ENCODE data around the gene MYO7B.

The MYO7B gene

GRCh38 chr2:127535422-127535901 lies at the start of gene MYO7B:
MYO7B (plus strand) TSS chr2:127535683; CDS start chr2:127559723, 24,040 bp downstream.
- DNase-seq, result no peak

GRCh38 chr2:127485694-127486071 lies 49.8 kb upstream of the MYO7B start:
- no peak for DNase-seq

- DNase-seq, result no peak
Measured at GRCh38 chr2:127486247-127487058, 49.0 kb upstream of the MYO7B start.

- DNase-seq, result no peak
Measured at GRCh38 chr2:127490283-127490682, 45.2 kb upstream of the MYO7B start.

GRCh38 chr2:127498386-127498785 lies 37.1 kb upstream of the MYO7B start:
- DNase-seq, result no peak

- no peak for DNase-seq
Measured at GRCh38 chr2:127503491-127503890, 32.0 kb upstream of the MYO7B start.

GRCh38 chr2:127504552-127505430 lies 30.7 kb upstream of the MYO7B start:
- no peak for DNase-seq

GRCh38 chr2:127506510-127506909 lies 29.0 kb upstream of the MYO7B start:
- DNase-seq, result no peak

GRCh38 chr2:127508023-127508630 lies 27.4 kb upstream of the MYO7B start:
- no peak for DNase-seq

GRCh38 chr2:127508631-127509034 lies 26.9 kb upstream of the MYO7B start:
- DNase-seq, result peak; percentile 93

- no peak for DNase-seq
Measured at GRCh38 chr2:127510073-127510472, 25.4 kb upstream of the MYO7B start.

GRCh38 chr2:127511090-127511695 lies 24.3 kb upstream of the MYO7B start:
- no peak for DNase-seq

- no peak for DNase-seq
Measured at GRCh38 chr2:127511917-127512316, 23.6 kb upstream of the MYO7B start.

- DNase-seq, result no peak
Measured at GRCh38 chr2:127512362-127512761, 23.1 kb upstream of the MYO7B start.

GRCh38 chr2:127514076-127514475 lies 21.4 kb upstream of the MYO7B start:
- no peak for DNase-seq

- no peak for DNase-seq
Measured at GRCh38 chr2:127514485-127514884, 21.0 kb upstream of the MYO7B start.

GRCh38 chr2:127515383-127515915 lies 20.0 kb upstream of the MYO7B start:
- DNase-seq, result no peak

- DNase-seq, result no peak
Measured at GRCh38 chr2:127516041-127516762, 19.3 kb upstream of the MYO7B start.

GRCh38 chr2:127517465-127517864 lies 18.0 kb upstream of the MYO7B start:
- no peak for DNase-seq

GRCh38 chr2:127520424-127520823 lies 15.1 kb upstream of the MYO7B start:
- no peak for DNase-seq

GRCh38 chr2:127523269-127523939 lies 12.1 kb upstream of the MYO7B start:
- DNase-seq, result no peak

All from NCI-H446 treated with DMSO at 0.1 percent for 48 hours (cell line).